Measurements from ENCODE around the gene GJD3.

DNA sequence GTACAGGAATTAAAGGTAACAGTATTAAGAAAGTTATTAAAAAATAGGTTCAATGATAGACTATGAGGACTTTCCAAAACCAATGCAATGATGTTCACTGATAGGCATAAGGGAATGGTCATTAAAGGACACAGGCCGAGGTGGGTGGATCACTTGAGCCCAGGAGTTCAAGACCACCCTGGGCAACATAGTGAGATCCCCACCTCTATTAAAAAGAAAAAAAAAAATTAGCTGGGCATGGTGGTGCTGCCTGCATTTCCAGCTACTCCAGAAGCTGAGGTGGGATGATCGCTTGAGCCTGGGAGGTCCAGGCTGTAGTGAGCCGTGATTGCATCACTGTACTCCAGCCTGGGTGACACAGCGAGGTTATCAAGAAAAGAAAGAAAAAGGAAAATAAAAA lies 47.3 kb upstream of the GJD3 start:
- TF ChIP-seq CTCF (IDR thresholded peaks at IDR 0.05; ENCODE audit: extremely low read depth in 1 of 2, insufficient read depth in 1 of 2, low read depth in 1 of 2, low read length in 2 of 2), result no peak
- TF ChIP-seq POLR2A (IDR thresholded peaks at IDR 0.05; ENCODE audit: low read depth, low read length), result no peak
- no peak for TF ChIP-seq POLR2AphosphoS5 (IDR thresholded peaks at IDR 0.05; ENCODE audit: insufficient read depth, low read depth, low read length)
- no peak for TF ChIP-seq EZH2 (IDR thresholded peaks at IDR 0.05; ENCODE audit: borderline replicate concordance, low read depth, low read length, severe bottlenecking)
- TF ChIP-seq, protein P1, sequence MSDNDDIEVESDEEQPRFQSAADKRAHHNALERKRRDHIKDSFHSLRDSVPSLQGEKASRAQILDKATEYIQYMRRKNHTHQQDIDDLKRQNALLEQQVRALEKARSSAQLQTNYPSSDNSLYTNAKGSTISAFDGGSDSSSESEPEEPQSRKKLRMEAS (IDR thresholded peaks at IDR 0.05; ENCODE audit: insufficient read depth, insufficient read length), result no peak
- no peak for TF ChIP-seq MYC (IDR thresholded peaks at IDR 0.05; ENCODE audit: low read depth, low read length)
- TF ChIP-seq GATA2 (IDR thresholded peaks at IDR 0.05; ENCODE audit: insufficient read depth, insufficient read length, low read depth, low read length), result no peak
- TF ChIP-seq JUN (IDR thresholded peaks at IDR 0.05; ENCODE audit: borderline replicate concordance, insufficient read depth, insufficient read length, low read depth), result no peak

Measured in endothelial cell of umbilical vein (primary cell).